A549 (cell line): ENCODE results near the gene GPR17.

Experiments
- CEBPB ChIP-seq, 2 experiments: fragments of >200 bp in 1 of 2; sonication (Bioruptor Twin) in 1 of 2; formaldehyde crosslinking in 1 of 2; IDR thresholded peaks; 2 replicates each; pipeline ENCODE4 v1.6.1; 2012 to 2016
- HDAC2 ChIP-seq: fragments of 200-600 bp; sonication (generic); IDR thresholded peaks from 2 replicates; pipeline ENCODE4 v1.6.1; 2016
- TF ChIP-seq, protein P1 (sequence below): fragments of 250-450 bp; sonication (Bioruptor Pico); IDR thresholded peaks from 2 replicates; pipeline ENCODE4 v1.5.0; 2020; ENCODE audit warnings: low read depth, mild to moderate bottlenecking, moderate library complexity
- TF ChIP-seq, protein P2 (sequence below): fragments of >200 bp; sonication (Bioruptor Twin); formaldehyde crosslinking; IDR thresholded peaks from 3 replicates; pipeline ENCODE4 v1.5.1; 2016

DNA sequence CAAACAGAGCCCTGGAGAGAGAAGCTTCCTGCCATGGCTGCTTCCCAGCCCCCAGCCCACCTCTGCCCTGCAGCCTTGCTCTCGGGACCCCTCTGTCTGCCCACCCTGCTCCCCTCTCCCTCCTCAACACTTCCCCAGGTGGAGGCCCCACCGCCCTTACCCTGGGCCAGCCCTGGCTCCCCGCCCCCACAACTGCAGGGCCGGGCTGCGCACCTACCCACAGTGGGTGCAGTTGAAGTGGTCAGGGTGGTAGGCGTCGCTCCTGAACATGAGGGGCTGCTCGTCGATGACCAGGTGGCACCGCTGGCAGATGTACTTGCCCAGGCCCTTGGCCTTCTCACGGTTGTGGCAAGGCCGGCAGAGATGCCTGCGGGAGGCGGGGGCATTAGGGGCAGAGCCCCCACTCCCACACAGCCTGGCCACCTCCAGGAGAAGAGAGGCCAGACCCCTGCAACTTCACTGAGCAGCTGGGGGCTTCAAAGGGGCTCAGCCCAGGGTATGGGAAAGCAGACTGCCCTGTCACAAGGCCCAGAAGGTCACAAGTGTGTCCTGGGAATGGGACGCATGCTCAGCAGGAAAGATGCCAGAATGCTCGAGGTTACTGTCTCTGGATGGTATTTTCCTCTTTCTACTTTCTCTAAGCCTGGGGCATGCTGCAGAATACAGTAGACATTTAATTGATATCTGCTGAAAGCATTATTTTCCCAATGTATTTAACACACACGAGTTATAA, 3.1 kb upstream of the GPR17 start:
- TF ChIP-seq, protein P1, sequence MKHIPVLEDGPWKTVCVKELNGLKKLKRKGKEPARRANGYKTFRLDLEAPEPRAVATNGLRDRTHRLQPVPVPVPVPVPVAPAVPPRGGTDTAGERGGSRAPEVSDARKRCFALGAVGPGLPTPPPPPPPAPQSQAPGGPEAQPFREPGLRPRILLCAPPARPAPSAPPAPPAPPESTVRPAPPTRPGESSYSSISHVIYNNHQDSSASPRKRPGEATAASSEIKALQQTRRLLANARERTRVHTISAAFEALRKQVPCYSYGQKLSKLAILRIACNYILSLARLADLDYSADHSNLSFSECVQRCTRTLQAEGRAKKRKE (CRISPR knock-in tag), result no peak
- TF ChIP-seq CEBPB (IDR thresholded peaks at IDR 0.05) (no peak), HDAC2 (no peak)
- TF ChIP-seq, protein P2, sequence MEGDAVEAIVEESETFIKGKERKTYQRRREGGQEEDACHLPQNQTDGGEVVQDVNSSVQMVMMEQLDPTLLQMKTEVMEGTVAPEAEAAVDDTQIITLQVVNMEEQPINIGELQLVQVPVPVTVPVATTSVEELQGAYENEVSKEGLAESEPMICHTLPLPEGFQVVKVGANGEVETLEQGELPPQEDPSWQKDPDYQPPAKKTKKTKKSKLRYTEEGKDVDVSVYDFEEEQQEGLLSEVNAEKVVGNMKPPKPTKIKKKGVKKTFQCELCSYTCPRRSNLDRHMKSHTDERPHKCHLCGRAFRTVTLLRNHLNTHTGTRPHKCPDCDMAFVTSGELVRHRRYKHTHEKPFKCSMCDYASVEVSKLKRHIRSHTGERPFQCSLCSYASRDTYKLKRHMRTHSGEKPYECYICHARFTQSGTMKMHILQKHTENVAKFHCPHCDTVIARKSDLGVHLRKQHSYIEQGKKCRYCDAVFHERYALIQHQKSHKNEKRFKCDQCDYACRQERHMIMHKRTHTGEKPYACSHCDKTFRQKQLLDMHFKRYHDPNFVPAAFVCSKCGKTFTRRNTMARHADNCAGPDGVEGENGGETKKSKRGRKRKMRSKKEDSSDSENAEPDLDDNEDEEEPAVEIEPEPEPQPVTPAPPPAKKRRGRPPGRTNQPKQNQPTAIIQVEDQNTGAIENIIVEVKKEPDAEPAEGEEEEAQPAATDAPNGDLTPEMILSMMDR, result no peak
